Measurements from ENCODE around the gene LCP1.
"Not testable (repeated sequence)": the region's sequence is repeated elsewhere in the genome, so short reads cannot be mapped to it uniquely, and the experiment has no call there.

The LCP1 gene

GRCh38 chr13:46168341-46168740, 13.6 kb downstream of the LCP1 start:
- TF ChIP-seq CTCF (IDR thresholded peaks at IDR 0.05; ENCODE audit: poor library complexity, severe bottlenecking), result no peak

GRCh38 chr13:46166947-46167610, 14.9 kb downstream of the LCP1 start:
- Histone ChIP-seq H3K4me1 (ENCODE audit: insufficient read depth, poor library complexity, severe bottlenecking) (no peaks in the 10 kb centered on the region), H3K27me3 (ENCODE audit: insufficient read depth, poor library complexity, severe bottlenecking) (no peaks in the 10 kb centered on the region), H3K9me3 (ENCODE audit: severe bottlenecking) (no peaks in the 10 kb centered on the region), H3K4me3 (ENCODE audit: severe bottlenecking) (no peak overlapping the region), H3K27ac (ENCODE audit: poor library complexity, severe bottlenecking) (no peak overlapping the region), H3K36me3 (ENCODE audit: low read depth) (no peaks in the 10 kb centered on the region)
- DNase-seq (ENCODE audit: low spot score) (no peak), ATAC-seq (ENCODE audit: low read depth) (no peak)
- TF ChIP-seq CTCF (IDR thresholded peaks at IDR 0.05; ENCODE audit: poor library complexity, severe bottlenecking), result no peak

More at GRCh38 chr13:46168341-46168740, 13.6 kb downstream of the LCP1 start:
- no peaks in the 10 kb centered on the region for H3K4me1 ChIP-seq (ENCODE audit: insufficient read depth, poor library complexity, severe bottlenecking)
- peak; percentile 60 for ATAC-seq (ENCODE audit: low read depth)
- H3K9me3 ChIP-seq (ENCODE audit: severe bottlenecking), result no peaks in the 10 kb centered on the region
- no peak for DNase-seq (ENCODE audit: low spot score)
- H3K27ac ChIP-seq (ENCODE audit: poor library complexity, severe bottlenecking), result no peak overlapping the region
- no peak overlapping the region for H3K4me3 ChIP-seq (ENCODE audit: severe bottlenecking)
- no peaks in the 10 kb centered on the region for H3K36me3 ChIP-seq (ENCODE audit: low read depth)
- H3K27me3 ChIP-seq (ENCODE audit: insufficient read depth, poor library complexity, severe bottlenecking), result no peaks in the 10 kb centered on the region

GRCh38 chr13:46166224-46166584, 15.8 kb downstream of the LCP1 start:
- H3K36me3 ChIP-seq (ENCODE audit: low read depth), result no peaks in the 10 kb centered on the region
- DNase-seq (ENCODE audit: low spot score) (no peak), ATAC-seq (ENCODE audit: low read depth) (no peak)
- H3K27me3 ChIP-seq (ENCODE audit: insufficient read depth, poor library complexity, severe bottlenecking), result no peaks in the 10 kb centered on the region
- H3K4me1 ChIP-seq (ENCODE audit: insufficient read depth, poor library complexity, severe bottlenecking), result no peaks in the 10 kb centered on the region
- H3K27ac ChIP-seq (ENCODE audit: poor library complexity, severe bottlenecking), result no peak overlapping the region
- no peak for TF ChIP-seq CTCF (IDR thresholded peaks at IDR 0.05; ENCODE audit: poor library complexity, severe bottlenecking)
- no peaks in the 10 kb centered on the region for H3K9me3 ChIP-seq (ENCODE audit: severe bottlenecking)
- no peak overlapping the region for H3K4me3 ChIP-seq (ENCODE audit: severe bottlenecking)

GRCh38 chr13:46165485-46166223, 16.3 kb downstream of the LCP1 start:
- peak; percentile 36; the same call in 1 of the 3 replicates for ATAC-seq (ENCODE audit: low read depth)
- Histone ChIP-seq H3K36me3 (ENCODE audit: low read depth) (no peaks in the 10 kb centered on the region), H3K27ac (ENCODE audit: poor library complexity, severe bottlenecking) (no peak overlapping the region), H3K27me3 (ENCODE audit: insufficient read depth, poor library complexity, severe bottlenecking) (no peaks in the 10 kb centered on the region), H3K9me3 (ENCODE audit: severe bottlenecking) (no peaks in the 10 kb centered on the region), H3K4me3 (ENCODE audit: severe bottlenecking) (no peak overlapping the region), H3K4me1 (ENCODE audit: insufficient read depth, poor library complexity, severe bottlenecking) (no peaks in the 10 kb centered on the region)
- no peak for TF ChIP-seq CTCF (IDR thresholded peaks at IDR 0.05; ENCODE audit: poor library complexity, severe bottlenecking)
- no peak for DNase-seq (ENCODE audit: low spot score)

GRCh38 chr13:46164661-46165060, 17.3 kb downstream of the LCP1 start:
- no peaks in the 10 kb centered on the region for H3K36me3 ChIP-seq (ENCODE audit: low read depth)
- DNase-seq (ENCODE audit: low spot score), result no peak
- no peaks in the 10 kb centered on the region for H3K9me3 ChIP-seq (ENCODE audit: severe bottlenecking)
- no peak overlapping the region for H3K4me3 ChIP-seq (ENCODE audit: severe bottlenecking)
- H3K4me1 ChIP-seq (ENCODE audit: insufficient read depth, poor library complexity, severe bottlenecking), result no peaks in the 10 kb centered on the region
- no peak overlapping the region for H3K27ac ChIP-seq (ENCODE audit: poor library complexity, severe bottlenecking)
- no peaks in the 10 kb centered on the region for H3K27me3 ChIP-seq (ENCODE audit: insufficient read depth, poor library complexity, severe bottlenecking)
- ATAC-seq (ENCODE audit: low read depth), result no peak
- no peak for TF ChIP-seq CTCF (IDR thresholded peaks at IDR 0.05; ENCODE audit: poor library complexity, severe bottlenecking)

GRCh38 chr13:46162741-46163140, 19.2 kb downstream of the LCP1 start:
- not testable (repeated sequence) for H3K9me3 ChIP-seq (ENCODE audit: severe bottlenecking); DNase-seq (ENCODE audit: low spot score); H3K4me3 ChIP-seq (ENCODE audit: severe bottlenecking); H3K36me3 ChIP-seq (ENCODE audit: low read depth); H3K27me3 ChIP-seq (ENCODE audit: insufficient read depth, poor library complexity, severe bottlenecking); ATAC-seq (ENCODE audit: low read depth); H3K4me1 ChIP-seq (ENCODE audit: insufficient read depth, poor library complexity, severe bottlenecking); H3K27ac ChIP-seq (ENCODE audit: poor library complexity, severe bottlenecking)
